ENCODE measurements around the gene AHNAK2.
"Not testable (repeated sequence)": the region's sequence is repeated elsewhere in the genome, so short reads cannot be mapped to it uniquely, and the experiment has no call there.

Gene AHNAK2

GRCh38 chr14:104951863-104952657, 26.1 kb downstream of the AHNAK2 start:
- not testable (repeated sequence) for DNase-seq (ENCODE audit: low spot score)

DNA sequence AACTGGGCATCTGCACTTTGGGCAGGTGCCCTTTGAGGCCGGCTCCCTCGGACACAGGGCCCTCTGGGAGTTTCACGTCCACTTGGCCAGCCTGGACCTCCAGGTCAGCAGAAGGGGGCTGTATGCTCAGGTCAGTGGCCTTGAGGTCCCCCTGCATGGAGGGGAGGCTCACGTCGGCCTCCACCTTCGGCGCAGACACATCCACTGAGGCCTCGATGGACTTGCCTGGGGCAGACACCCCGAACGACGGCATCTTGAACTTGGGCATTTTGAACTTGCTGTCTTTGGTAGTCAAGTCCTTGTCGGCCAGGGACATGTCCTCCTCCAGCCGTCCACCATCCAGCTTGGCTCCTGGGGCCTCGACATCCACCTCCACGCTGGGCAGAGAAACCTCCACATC, 27.5 kb downstream of the AHNAK2 start:
- not testable (repeated sequence) for DNase-seq (ENCODE audit: low spot score)

DNA sequence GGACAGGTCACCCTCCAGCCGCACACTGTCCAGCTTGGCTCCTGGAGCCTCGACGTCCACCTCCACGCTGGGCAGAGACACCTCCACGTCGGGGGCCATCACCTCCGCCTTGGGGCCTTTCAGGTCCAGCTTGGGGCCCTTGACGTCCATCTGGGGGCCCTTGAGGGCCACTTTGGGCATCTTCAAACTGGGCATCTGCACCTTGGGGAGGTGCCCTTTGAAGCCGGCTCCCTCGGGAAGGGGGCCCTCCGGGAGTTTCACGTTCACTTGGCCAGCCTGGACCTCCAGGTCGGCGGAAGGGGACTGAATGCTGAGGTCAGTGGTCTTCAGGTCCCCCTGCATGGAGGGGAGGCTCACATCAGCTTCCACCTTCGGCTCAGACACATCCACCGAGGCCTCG, 28.2 kb downstream of the AHNAK2 start:
- no peak for DNase-seq (ENCODE audit: low spot score)

DNA sequence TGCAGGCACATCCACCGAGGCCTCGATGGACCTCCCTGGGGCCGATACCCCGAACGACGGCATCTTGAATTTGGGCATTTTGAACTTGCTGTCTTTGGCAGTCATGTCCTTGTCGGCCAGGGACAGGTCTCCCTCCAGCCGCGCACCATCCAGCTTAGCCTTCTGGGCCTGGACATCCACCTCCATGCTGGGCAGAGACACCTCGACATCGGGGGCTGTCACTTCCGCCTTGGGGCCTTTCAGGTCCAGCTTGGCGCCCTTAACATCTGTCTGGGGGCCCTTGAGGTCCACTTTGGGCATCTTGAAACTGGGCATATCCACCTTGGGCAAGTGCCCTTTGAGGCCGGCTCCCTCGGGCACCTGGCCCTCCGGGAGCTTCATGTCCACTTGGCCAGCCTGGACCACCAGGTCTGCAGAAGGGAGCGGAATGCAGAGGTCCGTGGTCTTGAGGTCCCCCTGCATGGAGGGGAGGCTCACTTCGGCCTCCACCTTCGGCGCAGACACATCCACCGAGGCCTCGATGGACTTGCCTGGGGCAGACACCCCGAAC, 28.7 kb downstream of the AHNAK2 start:
- not testable (repeated sequence) for DNase-seq (ENCODE audit: low spot score)

DNA sequence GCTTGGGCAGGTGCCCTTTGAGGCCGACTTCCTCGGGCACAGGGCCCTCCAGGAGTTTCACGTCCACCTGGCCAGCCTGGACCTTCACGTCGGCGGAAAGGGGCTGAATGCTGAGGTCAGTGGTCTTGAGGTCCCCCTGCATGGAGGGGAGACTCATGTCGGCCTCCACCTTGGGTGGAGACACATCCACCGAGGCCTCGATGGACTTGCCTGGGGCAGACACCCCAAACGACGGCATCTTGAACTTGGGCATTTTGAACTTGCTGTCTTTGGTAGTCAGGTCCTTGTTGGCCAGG, 29.5 kb downstream of the AHNAK2 start:
- DNase-seq (ENCODE audit: low spot score), result no peak

DNA sequence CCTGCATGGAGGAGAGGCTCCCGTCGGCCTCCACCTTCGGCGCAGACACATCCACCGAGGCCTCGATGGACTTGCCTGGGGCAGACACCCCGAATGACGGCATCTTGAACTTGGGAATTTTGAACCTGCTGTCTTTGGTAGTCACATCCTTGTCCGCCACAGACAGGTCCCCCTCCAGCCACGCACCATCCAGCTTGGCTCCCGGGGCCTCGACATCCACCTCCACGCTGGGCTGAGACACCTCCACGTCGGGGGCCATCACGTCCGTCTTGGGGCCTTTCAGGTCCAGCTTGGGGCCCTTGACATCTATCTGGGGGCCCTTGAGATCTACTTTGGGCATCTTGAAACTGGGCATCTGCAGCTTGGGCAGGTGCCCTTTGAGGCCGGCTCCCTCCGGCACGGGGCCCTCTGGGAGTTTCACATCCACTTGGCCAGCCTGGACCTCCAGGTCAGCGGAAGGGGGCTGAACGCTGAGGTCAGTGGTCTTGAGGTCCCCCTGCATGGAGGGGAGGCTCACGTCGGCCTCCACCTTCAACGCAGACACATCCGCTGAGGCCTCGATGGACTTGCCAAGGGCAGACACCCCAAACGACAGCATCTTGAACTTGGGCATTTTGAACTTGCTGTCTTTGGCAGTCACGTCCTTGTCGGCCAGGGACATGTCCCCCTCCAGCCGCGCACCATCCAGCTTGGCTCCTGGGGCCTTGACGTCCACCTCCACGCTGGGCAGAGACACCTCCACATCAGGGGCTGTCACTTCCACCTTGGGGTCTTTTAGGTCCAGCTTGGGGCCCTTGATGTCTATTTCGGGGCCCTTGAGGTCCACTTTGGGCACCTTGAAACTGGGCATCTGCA, 30.1 kb downstream of the AHNAK2 start:
- not testable (repeated sequence) for DNase-seq (ENCODE audit: low spot score)

GRCh38 chr14:104947201-104947600, 31.0 kb downstream of the AHNAK2 start:
- not testable (repeated sequence) for DNase-seq (ENCODE audit: low spot score)

DNA sequence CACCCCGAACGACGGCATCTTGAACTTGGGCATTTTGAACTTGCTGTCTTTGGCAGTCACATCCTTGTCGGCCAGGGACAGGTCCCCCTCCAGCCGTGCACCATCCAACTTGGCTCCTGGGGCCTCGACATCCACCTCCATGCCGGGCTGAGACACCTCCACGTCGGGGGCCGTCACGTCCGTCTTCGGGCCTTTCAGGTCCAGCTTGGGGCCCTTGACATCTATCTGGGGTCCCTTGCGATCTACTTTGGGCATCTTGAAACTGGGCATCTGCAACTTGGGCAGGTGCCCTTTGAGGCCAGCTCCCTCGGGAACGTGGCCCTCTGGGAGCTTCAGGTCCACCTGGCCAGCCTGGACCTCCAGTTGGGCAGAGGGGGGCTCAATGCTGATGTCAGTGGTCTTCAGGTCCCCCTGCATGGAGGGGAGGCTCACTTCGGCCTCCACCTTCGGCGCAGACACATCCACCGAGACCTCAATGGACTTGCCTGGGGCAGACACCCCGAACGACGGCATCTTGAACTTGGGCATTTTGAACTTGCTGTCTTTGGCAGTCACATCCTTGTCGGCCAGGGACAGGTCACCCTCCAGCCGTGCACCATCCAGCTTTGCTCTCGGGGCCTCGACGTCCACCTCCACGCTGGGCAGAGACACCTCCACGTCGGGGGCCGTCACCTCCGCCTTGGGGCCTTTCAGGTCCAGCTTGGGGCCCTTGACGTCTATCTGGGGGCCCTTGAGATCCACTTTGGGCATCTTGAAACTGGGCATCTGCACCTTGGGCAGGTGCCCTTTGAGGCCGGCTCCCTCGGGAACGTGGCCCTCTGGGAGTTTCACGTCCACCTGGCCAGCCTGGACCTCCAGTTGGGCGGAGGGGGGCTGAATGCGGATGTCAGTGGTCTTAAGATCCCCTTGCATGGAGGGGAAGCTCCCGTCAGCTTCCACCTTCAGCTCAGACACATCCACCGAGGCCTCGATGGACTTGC, 31.9 kb downstream of the AHNAK2 start:
- not testable (repeated sequence) for DNase-seq (ENCODE audit: low spot score)

- DNase-seq (ENCODE audit: low spot score), result not testable (repeated sequence)
Observed at GRCh38 chr14:104945266-104945665, 32.9 kb downstream of the AHNAK2 start.

GRCh38 chr14:104944436-104945205, 33.6 kb downstream of the AHNAK2 start:
- DNase-seq (ENCODE audit: low spot score), result not testable (repeated sequence)

DNA sequence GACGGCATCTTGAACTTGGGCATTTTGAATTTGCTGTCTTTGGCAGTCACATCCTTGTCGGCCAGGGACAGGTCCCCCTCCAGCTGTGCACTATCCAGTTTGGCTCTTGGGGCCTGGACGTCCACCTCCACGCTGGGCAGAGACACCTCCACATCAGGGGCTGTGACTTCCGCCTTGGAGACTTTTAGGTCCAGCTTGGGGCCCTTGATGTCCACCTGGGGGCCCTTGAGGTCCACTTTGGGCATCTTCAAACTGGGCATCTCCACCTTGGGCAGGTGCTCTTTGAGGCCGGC, 34.2 kb downstream of the AHNAK2 start:
- not testable (repeated sequence) for DNase-seq (ENCODE audit: low spot score)

DNA sequence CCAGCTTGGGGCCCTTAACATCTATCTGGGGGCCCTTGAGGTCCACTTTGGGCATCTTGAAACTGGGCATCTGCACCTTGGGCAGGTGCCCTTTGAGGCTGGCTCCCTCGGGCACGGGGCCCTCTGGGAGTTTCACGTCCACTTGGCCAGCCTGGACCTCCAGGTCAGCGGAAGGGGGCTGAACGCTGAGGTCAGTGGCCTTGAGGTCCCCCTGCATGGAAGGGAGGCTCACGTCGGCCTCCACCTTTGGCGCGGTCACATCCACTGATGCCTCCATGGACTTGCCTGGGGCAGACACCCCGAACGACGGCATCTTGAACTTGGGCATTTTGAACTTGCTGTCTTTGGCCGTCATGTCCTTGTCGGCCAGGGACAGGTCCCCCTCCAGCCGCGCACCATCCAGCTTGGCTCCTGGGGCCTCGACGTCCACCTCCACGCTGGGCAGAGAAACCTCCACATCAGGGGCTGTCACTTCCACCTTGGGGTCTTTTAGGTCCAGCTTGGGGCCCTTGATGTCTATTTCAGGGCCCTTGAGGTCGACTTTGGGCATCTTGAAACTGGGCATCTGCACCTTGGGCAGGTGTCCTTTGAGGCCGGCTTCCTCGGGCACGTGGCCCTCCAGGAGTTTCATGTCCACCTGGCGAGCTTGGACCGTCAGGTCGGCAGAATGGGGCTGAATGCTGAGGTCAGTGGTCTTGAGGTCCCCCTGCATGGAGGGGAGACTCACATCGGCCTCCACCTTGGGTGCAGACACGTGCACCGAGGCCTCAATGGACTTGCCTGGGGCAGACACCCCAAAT, 34.8 kb downstream of the AHNAK2 start:
- DNase-seq (ENCODE audit: low spot score), result not testable (repeated sequence)

DNA sequence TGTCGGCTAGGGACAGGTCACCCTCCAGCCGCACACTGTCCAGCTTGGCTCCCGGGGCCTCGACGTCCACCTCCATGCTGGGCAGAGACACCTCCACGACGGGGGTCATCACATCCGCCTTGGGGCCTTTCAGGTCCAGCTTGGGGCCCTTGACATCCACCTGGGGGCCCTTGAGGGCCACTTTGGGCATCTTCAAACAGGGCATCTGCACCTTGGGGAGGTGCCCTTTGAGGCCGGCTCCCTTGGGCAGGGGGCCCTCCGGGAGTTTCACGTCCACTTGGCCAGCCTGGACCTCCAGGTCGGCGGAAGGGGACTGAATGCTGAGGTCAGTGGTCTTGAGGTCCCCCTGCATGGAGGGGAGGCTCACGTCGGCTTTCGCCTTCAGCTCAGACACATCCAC, 35.6 kb downstream of the AHNAK2 start:
- DNase-seq (ENCODE audit: low spot score), result no peak

GRCh38 chr14:104941508-104942365, 36.4 kb downstream of the AHNAK2 start:
- DNase-seq (ENCODE audit: low spot score), result no peak

- DNase-seq (ENCODE audit: low spot score), result no peak
Observed at GRCh38 chr14:104940526-104941150, 37.5 kb downstream of the AHNAK2 start.

DNA sequence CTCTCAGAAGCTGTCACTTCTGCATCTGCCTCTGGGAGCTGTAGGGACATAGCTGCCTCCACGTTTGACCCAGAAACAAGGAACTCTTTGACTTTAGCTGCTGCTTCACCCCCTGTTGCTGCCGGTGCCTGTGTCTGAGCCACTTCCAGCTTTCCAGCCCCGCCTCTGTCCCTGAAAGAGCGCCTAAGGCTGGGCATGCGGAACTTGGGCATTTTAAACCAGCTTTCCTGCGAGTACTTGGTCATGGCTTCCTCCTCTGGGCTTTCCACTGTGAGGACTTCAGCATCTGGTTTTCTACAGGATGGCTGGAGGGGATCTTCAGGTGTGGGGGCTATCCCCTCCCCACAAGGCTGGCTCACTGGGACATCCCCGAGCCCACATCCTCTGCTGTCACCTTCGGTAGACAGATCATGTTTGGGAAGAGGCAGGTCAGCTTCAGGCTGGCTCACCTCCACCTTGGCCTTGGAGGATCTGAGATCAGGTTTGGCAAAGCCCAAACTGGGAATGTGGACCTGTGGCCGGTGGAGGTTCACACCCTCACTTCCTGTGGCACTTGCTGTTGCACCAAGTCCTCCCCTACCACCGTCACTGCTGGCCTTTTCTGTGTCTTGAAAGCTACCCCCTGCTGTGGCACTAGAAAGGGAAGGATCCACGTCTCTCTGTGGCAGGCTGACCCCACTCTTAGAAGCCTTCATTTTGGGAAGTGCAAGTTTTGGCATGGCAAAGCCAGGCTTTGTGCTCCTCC, 38.3 kb downstream of the AHNAK2 start:
- no peak for DNase-seq (ENCODE audit: low spot score)

- DNase-seq (ENCODE audit: low spot score), result no peak
Observed at GRCh38 chr14:104938960-104939359, 39.2 kb downstream of the AHNAK2 start.

- no peak for DNase-seq (ENCODE audit: low spot score)
Observed at GRCh38 chr14:104938436-104938835, 39.7 kb downstream of the AHNAK2 start.
